HPDE6-E6E7 (cell line): ENCODE measurements around the gene CA10.

Source experiments
- DNase-seq: peaks from one replicate; pipeline ENCODE4 v3.0.0; 2011; ENCODE audit warnings: missing footprints; ENCODE audit errors: extremely low spot score

The CA10 gene

DNA sequence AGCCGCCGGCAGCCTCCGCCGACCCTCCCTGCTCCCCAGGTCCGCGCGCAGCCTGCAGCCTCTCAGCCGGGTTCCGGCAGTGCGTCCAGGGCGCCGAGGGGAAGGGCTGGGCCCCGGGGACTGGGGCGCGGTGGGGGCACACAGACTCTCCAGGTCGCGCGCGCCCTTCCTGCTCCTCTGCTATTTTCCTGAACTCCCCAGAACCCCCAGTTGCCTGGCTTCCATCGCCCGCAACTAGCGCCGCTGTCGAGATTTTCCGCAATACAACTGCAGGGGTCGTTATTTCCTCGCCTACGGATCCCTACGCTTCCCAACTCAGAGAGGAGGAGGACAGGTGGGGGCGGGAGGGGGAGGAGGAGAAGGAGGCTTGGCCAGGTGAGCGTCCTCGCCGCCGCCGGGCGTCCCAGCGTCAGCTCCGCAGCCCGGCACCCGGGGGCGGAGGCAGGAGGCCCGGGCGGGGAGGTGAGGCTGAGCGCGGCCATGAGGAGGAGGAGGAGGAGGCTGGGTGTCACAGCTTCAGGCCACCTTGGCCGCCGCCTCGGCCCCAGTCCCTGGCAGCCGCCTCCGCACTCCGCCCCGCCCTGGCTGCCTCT is at the start of gene CA10:
Gene CA10 (minus strand): TSS at position 265 of the 593 bp plus-strand sequence.
- no peak for DNase-seq

DNA sequence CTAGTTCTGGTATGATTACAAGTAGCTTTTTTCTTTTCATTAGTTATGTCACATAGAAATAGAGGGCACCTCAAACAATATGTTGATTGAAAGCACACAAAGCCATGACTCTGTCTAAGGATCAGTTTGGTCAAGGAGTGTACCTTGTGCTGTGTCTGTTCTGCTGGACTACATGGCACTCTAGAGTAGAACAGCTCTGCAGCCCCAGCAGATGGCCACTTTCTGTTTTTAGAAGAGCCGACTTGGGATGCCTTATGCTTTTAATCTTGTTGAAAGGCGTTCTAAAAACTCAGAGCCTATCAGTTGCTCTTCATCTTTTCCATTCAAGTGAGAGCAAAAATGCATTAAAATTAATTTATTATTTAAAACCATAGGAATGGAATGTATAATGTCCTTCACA is 49.3 kb upstream of the CA10 start:
- DNase-seq = no peak

DNA sequence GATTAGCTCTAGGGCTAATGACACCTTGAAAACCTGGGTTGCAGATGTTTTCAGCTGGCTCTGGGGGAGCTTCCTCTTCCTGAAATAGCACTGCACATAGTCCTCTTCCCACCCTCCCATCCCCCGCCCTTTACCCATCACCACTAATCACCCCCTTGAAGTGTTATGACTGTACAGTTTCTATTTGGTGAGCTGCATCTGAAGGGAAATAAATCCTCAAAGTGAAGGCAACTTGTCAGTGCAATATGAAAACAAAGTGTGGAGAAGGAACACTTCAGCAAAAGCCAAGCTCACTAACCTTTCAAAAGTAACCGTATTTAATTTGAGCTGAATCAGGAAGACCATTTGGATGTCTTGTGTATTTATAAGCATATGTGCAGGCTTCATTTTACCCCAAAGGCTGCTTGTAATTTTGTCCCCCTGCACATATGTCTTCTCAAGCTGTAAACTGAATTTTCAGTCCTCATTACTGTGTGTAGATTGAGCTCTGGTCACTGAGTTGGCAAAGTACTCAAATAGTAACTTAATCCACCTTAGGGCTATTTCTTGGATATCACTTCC is 44.1 kb upstream of the CA10 start:
- no peak for DNase-seq

DNA sequence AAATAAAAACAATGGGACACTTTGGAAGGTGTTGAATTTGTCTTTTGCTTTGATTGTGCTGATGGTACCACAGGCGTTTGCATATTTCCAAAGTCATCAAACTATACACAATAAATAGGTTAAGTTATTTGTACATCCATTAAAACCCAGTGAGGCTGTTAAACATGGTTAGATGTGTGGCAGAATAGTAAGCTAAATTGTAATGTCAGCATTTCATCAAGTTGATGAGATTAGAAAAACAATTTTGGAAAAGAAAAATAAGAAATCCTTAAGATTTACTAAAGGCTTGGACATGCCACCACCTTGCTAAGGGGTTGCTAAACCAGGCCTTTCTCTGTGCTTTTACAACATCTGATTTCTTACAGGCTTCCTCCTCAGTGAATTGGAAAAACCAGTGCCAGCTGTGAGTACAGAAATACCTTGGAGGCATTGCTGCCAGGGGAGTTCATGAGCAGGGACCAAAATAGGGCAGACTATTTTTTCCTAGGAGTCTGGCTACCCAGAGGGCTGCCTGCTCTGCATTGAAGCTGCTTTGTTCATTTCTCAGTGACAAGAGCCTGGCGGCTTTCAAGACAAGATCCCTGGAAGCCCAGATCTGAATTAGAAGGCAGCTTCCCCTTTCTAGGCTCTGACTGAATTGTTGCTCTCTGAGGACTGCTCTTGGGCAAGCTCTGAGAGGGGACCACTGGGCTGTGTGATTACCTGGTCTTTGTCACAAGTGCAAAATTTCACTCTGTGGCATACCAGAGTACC is 43.4 kb upstream of the CA10 start:
- no peak for DNase-seq

DNA sequence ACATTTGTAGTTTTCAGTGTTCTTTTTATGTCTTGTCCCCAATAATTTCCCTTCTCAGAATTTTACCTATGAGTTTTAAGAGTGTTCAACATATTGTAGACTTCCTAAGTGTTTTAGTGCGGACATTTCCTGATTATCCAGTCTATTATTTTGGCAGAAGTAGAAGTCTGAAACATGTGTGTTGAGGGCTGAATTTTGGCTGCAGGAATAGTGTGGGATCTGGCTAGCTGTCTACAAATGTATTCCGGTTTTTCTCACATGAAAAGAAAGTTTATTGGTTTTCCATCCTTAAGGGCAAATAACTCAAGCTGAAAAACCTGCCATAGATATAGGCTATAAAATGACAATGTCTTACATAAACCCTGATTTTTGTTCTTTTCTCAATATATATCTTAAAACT is 33.0 kb upstream of the CA10 start:
- DNase-seq = no peak

DNA sequence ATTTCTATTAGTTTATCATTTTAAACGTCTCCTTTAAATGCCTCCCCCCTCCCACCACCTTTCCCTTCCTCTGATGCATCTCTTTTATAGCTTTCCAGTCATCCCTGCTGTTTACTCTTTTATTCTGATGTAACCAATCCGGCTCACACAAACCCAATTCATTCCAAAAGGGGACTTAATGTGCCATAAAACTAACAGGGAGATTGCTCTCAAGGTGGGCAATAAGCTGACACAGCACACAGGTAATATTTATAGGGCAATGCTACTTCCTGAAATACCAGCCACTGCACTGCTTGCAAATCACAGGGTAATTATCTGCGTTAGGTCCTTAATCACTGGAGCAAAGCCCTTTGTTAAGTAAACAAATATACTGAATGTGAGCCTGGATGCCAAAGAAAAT is 23.3 kb upstream of the CA10 start:
- no peak for DNase-seq

DNA sequence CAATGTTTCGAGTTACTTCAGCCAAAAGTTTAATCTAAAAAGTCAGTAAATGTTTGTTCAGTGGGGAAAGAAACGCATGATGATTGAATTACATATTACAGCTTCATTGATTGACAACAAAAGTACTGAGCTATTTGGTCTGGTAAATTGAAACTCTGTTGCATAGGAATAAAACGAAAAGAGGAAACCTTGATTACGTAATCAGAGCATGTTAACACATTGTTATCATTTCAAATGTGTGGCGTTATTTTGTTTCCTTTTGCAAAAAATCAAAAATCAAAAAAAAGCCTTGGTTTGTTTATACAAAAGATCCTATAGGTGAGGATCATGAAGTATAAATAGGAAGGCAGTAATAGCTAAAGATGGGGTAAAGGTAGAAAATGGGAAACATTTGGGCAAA is 19.5 kb upstream of the CA10 start:
- no peak for DNase-seq

DNA sequence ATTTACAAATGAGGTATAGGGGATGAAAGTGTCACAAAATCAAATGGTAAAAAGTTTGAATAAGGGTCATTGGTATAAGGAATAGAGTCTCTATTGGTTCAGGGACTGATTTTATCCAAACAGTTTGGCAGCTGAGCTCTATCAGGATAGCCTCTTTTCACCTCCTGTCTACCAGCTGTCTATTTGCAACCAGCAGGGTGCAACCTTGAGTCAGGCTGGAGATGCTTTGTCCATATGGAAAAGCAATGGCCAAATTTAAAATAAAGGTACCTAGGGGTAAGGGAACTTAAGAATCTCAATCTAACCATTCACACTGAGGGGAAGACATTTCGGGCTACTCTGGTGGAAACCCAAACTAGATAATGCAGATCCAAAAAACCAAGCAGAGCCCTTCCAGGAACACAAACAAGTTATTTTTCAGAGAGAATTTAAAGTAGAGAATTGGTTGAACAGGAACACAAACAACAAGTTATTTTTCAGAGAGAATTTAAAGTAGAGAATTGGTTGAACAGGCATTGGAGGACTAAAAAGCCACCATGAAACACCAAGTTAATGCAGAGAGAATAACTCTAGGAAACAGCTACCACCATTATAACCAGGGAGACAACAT is 12.6 kb upstream of the CA10 start:
- no peak for DNase-seq

DNA sequence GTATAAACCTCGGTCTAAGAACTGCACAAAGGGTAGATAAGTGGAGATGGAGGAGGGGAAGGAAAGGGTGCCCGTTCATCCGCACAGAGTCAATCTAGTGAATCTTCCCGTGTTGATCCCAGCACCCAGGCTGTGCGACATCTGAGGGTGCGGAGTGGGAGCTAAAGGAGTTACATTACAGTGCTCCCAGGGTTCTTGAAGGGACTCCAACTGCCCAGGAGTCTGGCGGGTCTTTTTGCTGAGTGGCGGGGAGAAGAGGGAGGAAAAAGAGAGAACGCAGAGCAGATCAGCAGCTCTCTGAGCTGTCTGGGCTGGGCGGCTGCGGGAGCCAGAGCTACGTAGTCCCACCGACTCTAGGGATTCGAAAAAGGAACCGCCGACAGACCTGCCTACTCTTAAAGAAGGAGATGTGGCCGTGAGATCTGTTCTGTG is 1.6 kb upstream of the CA10 start:
- DNase-seq = no peak

DNA sequence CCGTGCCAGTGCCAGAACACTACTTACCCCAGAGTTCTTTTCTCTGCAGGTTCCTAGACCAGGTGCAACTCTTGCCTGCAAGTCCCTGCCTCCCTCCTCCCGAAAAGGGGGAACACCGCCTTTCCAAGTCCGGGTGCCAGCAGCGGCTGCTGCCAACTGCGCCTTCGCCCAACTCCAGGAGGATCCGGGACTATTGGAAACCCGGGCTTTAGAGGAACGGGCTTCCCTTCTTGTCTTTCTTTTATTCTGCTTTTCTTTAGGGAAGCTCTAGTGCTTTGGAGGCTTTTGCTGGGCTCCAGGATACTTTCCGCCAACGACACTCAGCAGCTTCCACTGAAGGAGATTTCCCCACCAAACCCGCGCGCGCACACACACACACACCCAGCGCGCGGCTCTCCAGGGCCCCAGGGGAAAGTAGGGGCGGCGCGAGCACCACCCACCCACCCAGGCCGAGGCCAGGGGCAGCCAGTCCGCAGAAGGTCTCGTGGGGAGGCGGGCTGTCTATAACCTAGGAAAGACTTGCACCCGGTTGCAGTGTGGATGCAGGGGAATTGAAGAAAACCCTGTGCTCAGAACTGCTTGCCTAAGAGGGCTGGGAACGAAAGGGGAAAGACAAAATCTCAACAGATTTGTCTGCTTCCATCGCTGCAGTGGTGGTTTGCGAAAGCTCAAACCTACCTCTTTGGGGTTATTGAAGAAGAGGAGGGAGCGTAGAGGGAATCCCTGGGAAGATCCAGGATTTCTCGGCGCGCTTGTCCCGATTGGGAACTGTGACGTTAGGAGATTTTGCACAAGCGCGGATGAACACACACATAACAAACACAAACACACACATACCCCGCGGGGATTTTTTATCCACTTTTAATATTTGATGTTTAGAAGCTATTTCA is 977 bp upstream of the CA10 start:
- no peak for DNase-seq

DNA sequence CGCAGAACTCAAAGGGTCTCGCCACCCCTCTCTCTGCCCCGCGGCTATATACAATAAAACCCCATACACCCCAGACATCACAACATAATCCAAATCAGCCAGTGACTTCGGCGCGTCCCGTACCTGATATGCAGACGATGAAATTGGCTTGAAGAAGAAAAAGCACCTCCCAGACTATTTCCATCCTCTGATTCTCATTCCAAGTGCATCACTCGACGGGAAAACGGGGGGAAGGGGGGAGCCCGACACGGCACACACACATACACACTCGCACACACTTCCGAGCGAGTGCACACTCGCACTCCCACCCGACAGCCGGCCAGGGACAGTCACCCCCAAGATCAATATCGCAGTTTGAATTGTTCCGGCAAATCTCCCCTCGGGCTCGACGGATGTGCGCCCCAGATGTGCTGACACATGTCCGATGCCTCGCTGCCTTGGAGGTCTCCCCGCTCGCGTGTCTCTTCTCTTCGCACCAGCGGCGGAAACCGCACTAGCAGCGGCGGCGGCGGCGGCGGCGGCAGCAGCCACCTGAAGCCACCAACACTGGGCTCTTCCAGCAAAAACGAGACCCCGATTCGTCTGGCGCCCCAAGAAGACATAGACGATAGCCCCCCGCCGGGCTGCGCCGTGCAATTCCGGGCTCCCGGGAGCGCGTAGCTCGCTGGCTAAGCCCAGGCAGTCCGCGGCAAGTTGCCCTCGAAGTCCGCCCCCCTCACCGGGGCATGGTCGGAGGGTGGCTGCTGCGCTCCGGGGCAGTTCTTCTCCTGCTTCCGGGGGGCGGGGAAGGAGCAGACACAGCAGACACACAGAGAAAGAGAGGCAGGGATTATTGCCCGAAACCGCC is 688 bp downstream of the CA10 start:
- DNase-seq = no peak

DNA sequence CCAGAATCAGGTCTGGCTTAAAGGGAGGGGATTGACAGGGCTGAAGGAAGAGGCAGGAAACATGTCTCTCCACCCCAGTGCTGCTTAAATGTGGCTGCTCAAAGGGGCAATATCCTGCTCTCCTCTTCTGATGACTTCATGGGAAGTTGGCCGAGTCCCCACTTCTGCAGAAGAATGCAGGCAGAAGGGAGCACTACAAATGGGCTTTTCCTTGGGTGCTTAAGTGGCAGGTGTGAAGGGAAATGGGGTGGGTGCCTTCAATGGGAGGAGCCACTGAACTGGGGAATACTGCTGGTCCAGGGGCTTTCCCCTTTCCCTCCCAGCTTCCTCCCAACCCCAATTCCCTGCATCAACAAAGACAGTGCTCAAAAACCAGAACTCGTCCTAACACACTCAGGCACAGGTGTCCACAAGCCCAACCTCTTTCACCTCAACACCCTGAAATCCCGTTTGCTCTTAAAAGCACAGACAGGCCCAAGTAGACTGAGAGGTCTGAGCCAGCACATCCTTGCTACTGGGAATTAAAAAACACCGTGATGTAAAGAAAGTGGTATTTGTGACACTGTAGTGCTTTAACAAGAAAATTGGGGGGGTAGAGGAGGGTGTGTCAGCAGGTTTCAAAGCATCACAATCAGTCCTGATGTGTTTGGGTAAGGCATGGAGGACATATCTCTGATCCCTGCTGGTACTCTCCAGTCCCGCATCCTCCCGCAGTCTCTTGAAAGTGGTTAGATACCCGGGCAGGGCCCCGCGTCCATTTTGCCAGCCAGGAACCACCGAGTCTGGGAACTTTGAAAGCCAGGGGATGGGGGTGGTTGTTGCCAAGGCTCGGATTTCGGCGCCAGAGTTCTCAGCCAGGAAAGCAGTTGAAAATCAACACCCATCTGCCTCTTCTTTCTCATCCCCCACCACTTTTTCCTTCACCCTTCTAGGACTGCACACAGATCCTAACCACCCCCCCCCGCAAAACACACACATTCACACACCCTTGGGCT is 1.6 kb downstream of the CA10 start:
- DNase-seq = no peak

DNA sequence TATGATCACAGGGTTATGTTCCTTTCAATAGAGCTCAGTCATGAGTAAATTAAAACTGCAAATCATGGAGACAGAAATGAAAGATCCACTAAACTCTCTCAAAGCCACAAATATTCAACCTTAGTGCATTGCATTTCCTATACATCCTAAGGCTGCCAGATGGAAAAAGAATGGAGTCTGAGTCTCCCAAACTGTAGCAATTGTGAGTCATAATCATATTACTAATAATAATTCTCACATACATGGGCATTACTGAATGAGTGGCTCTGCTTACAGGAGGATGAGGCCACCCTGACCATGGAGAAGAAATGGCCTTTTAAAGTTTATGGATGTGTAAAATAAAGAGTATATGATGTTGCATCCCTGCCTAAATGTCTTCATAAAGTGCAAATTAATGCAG is 3.2 kb downstream of the CA10 start:
- DNase-seq = no peak

DNA sequence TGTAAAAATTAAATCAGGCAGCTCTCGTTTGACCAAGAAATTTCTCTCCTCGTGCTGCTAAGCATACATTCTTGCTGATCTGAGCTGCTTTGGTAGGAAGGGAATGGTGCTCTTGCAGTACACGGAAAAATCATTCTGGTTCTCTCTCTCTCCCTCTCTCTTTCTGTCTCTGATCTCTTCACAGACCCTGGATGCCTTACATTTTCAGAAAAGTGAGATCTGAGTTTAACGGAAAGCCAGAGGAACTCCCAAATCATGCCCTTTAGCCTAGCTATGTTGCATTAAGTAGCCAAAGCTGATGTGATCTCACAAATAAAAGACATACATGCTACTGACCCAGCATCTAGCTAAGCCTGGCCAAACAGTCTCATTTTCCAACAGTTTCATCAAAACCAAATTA is 4.0 kb downstream of the CA10 start:
- DNase-seq = no peak

DNA sequence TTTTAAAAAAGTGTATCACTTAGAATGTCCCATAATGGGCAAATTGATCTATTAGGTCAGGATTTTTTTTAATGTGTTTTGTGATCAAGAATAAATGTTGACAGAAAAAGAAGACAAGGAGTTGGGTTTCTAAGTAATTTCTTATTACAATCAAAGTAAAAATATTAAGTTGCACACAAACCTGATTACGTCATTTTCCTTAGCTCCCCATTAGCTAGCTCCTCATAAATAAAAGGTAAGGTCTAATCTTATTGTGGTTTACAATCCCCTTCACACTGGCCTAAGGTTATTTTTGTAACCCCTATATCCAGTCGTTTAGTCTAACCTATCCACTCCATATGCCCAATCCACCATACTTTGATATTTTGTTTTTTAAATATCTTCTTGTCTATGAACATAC is 7.6 kb downstream of the CA10 start:
- no peak for DNase-seq

DNA sequence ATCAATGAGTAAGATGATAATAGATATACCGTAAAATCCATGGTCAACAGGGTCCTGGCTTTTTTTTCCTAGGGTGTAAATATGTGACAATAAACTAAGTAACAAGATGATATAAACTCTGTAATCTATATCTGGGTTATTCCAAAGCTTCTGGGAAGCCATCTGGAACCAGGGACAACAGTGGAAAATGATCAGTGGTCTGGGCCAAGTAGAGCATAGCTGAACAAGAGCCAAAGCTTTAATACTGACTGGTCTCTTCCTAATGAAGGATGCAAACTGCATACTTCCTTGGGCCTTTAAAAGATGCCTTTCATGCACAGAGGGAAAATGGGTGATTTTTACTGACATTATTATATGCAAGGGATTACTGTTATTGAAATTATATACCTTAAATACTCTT is 8.9 kb downstream of the CA10 start:
- DNase-seq = no peak

DNA sequence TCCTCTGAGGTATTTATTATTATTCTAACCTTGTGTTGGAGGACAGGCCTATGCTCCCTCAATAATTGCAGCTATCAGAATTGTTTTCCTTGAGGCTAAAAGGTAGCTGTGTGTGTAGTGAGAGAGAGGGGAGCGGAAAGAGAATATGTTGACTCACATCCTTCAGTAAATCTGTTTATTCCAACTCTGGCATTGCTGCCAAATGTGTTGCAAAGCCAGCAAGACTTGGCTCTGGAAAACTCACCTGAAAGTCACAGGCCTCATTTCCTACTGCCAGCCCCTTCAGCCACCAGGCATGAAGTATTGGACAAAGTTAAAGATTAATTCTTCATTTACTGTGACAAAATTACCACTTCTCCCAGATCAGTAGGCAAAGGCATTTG is 9.6 kb downstream of the CA10 start:
- no peak for DNase-seq

DNA sequence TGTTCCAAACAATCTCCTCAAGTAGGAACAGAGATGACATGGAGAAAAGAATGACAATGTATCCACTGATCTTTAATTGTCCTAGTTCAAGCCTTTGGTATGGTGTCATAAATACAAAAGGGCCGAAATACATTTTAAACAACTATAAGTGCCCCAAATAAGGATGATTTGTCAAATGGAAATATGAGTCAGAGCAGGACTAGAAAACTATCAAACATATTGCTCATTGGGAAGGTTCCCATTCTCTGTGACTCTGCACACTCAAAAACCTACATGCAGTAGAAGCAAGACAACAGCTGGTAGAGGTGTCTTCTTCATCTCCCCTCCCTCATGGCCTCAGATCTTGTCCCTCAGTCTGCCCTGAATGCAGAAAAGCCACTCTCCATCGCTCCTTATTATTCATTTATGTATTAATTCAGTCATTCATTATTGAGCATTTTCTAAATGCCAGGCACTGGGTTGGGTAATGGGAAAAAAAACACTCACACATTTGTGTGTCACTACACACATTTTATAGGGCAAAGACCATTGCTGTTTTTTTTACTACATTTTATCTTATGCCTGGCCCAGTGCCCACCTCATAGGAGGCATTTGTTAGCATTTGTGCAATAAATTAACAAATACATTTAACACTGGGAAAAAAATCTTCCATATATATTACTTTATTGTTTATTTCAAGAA is 10.1 kb downstream of the CA10 start:
- DNase-seq = no peak

DNA sequence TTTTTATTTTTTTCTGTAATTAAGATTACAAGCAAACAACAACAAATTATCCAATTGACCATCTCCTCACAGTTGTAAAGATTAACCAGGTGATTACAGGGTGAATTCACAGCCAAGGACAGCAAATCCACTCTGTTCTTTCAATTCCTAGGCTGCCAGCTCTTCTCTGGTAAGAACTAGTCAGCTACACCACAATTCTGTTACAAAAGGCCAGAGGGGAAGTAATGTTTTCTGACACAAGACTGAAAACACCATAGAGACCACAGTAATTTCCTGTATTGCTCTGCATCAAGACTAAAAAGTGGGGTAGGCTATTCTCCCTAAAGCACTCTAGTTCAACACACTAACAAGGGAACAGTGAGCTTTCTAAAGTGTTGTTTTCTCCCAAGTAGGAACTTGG is 10.6 kb downstream of the CA10 start:
- no peak for DNase-seq
